GM10248 (cell line): ENCODE measurements around the gene BNIP3.
A peak's percentile ranks its signal among the peaks of the same experiment; 100 is the strongest.
"Not testable (repeated sequence)": the region's sequence is repeated elsewhere in the genome, so short reads cannot be mapped to it uniquely, and the experiment has no call there.

Experiments used
- CTCF ChIA-PET: fragments of 300-600 bp; sonication (Branson Sonifier 250); formaldehyde crosslinking; extraction: SDS; loops from one replicate; lab custom pipeline; 2021; ENCODE audit warnings: antibody characterized with exemption; lab: Yijun Ruan, JAX
- POLR2A ChIA-PET: fragments of 350-650 bp; sonication (Branson Sonifier 250); formaldehyde crosslinking; extraction: SDS; loops from one replicate; lab custom pipeline; 2020; ENCODE audit warnings: antibody characterized with exemption; lab: Yijun Ruan, JAX
- DNase-seq: peaks from one replicate; pipeline ENCODE4 v3.0.0; 2012; ENCODE audit errors: extremely low spot score
- CTCF ChIP-seq: IDR thresholded peaks from 2 replicates; pipeline ENCODE4 v1.5.1; 2012; ENCODE audit warnings: mild to moderate bottlenecking, low read depth; ENCODE audit errors: extremely low read depth, missing control alignments, control extremely low read depth

BNIP3 gene

GRCh38 chr10:131925011-131925649 lies 56.6 kb downstream of the BNIP3 start:
- no peak for DNase-seq
- TF ChIP-seq CTCF, result no peak
- ChIA-PET POLR2A (no interaction called here), CTCF (interaction anchor here (1.8 kb wide), 1 partner anchor 40 kb away, joined by 4 read pairs; no protein-coding TSS in a partner anchor)

GRCh38 chr10:131923038-131923756 lies 58.5 kb downstream of the BNIP3 start:
- ChIA-PET POLR2A (no interaction called here), CTCF (no interaction called here)
- DNase-seq, result no peak
- no peak for TF ChIP-seq CTCF

- no peak for TF ChIP-seq CTCF
- peak; percentile 55 for DNase-seq
- ChIA-PET POLR2A (interaction anchor here (0.6 kb wide), 1 partner anchor 15 kb away, joined by 3 read pairs; no protein-coding TSS in a partner anchor), CTCF (no interaction called here)
Measured at GRCh38 chr10:131921184-131921583, 60.5 kb downstream of the BNIP3 start.

GRCh38 chr10:131920693-131921092 lies 61.0 kb downstream of the BNIP3 start:
- ChIA-PET CTCF (no interaction called here), POLR2A (interaction anchor here (0.6 kb wide), 1 partner anchor 14 kb away, joined by 3 read pairs; no protein-coding TSS in a partner anchor)
- DNase-seq, result no peak
- TF ChIP-seq CTCF, result no peak

- TF ChIP-seq CTCF, result no peak
- DNase-seq, result no peak
- CTCF ChIA-PET, result no interaction called here
- POLR2A ChIA-PET, result no interaction called here
Measured at GRCh38 chr10:131920151-131920550, 61.6 kb downstream of the BNIP3 start.

GRCh38 chr10:131919461-131919860 lies 62.3 kb downstream of the BNIP3 start:
- CTCF ChIA-PET, POLR2A ChIA-PET, DNase-seq: not testable (repeated sequence)
